B cell (primary cell): ENCODE measurements around the gene SPTBN1. TPM values are rescaled to one million over a fixed set of nuclear protein-coding genes. Genes with fewer than 3 reads are reported as not detected.

Source experiments
- ATAC-seq: fragments of 200-7000 bp; cut with Tn5 transposase; one replicate; pipeline ENCODE4 v1.10.0; 2021; ENCODE audit warnings: low read depth, mild to moderate bottlenecking, moderate number of reproducible peaks, moderate library complexity
- CTCF ChIA-PET: fragments of 350-600 bp; sonication (Branson Sonifier 250); formaldehyde crosslinking; loops from one replicate; lab custom pipeline; 2021; ENCODE audit warnings: antibody characterized with exemption, inconsistent platforms; lab: Charles Lee
- POLR2A ChIA-PET: fragments of 350-600 bp; sonication (Branson Sonifier 250); formaldehyde crosslinking; loops from one replicate; lab custom pipeline; 2021; ENCODE audit warnings: antibody characterized with exemption; lab: Charles Lee
- DNase-seq: peaks from one replicate; pipeline ENCODE4 v3.0.0; 2013
- H2AFZ ChIP-seq: 2 replicates; pipeline ENCODE4 v1.6.1; 2012; ENCODE audit warnings: mild to moderate bottlenecking, low read depth, low read length; ENCODE audit not compliant: insufficient read depth, poor library complexity, severe bottlenecking
- H3K27ac ChIP-seq, 2 donors: 1 replicate in 1 of 2; 2 replicates in 1 of 2; pipeline ENCODE4 v1.5.1; 2012 to 2013; ENCODE audit warnings: low read length in 2 of 2, mild to moderate bottlenecking in 2 of 2, moderate library complexity in 1 of 2
- H3K27me3 ChIP-seq, 4 experiments: fragments of 200-600 bp in 1 of 4; sonication (generic) in 1 of 4; replicated peaks in 1 of 4; 1 replicate in 2 of 4; 2 replicates in 2 of 4; pipeline versions ENCODE4 v1.6.1 to v1.7.0; 2013 to 2016; ENCODE audit warnings: low read length in 3 of 4, mild to moderate bottlenecking in 2 of 4, mixed read lengths in 1 of 4, moderate library complexity in 1 of 4; ENCODE audit not compliant: insufficient read depth in 4 of 4, control insufficient read depth in 3 of 4; ENCODE audit errors: control extremely low read depth in 1 of 4
- H3K36me3 ChIP-seq, 2 experiments: replicated peaks in 1 of 2; 1 replicate in 1 of 2; 2 replicates in 1 of 2; pipeline versions ENCODE4 v1.6.1 to v1.7.1; 2013; ENCODE audit warnings: low read length in 1 of 2; ENCODE audit not compliant: insufficient read depth in 2 of 2, control insufficient read depth in 1 of 2; ENCODE audit errors: control extremely low read depth in 1 of 2, extremely low read depth in 1 of 2
- H3K4me1 ChIP-seq, 2 donors: fragments of 200-600 bp in 1 of 2; sonication (generic) in 1 of 2; 1 replicate in 1 of 2; 2 replicates in 1 of 2; pipeline versions ENCODE4 v1.5.1 to v1.6.1; 2013 to 2017; ENCODE audit warnings: low read length in 2 of 2; ENCODE audit not compliant: control insufficient read depth in 2 of 2, insufficient read depth in 2 of 2
- H3K4me2 ChIP-seq: replicated peaks from 2 replicates; pipeline ENCODE3; 2012; ENCODE audit warnings: mild to moderate bottlenecking, low read depth, low read length; ENCODE audit not compliant: poor library complexity, severe bottlenecking
- H3K4me3 ChIP-seq, 5 experiments: fragments of 200-600 bp in 1 of 5; sonication (generic) in 1 of 5; 1 replicate in 3 of 5; 2 replicates in 2 of 5; pipeline versions ENCODE4 v1.5.1 to v1.7.0; 2011 to 2016; ENCODE audit warnings: low read length in 4 of 5, mild to moderate bottlenecking in 4 of 5, low read depth in 2 of 5, control low read depth in 1 of 5, moderate library complexity in 1 of 5; ENCODE audit not compliant: insufficient read depth in 1 of 5; ENCODE audit errors: control extremely low read depth in 1 of 5, extremely low read depth in 1 of 5
- H3K79me2 ChIP-seq: fragments of 200-600 bp; sonication (generic); one replicate; pipeline ENCODE4 v1.6.0; 2016; ENCODE audit warnings: low read length; ENCODE audit not compliant: control insufficient read depth, insufficient read depth
- H3K9ac ChIP-seq: fragments of 200-600 bp; sonication (generic); 2 replicates; pipeline ENCODE4 v1.6.1; 2017; ENCODE audit warnings: mild to moderate bottlenecking, low read length, moderate library complexity
- H3K9me3 ChIP-seq, 3 donors: one replicate each; pipeline versions ENCODE4 v1.6.1 to v1.7.1; 2013; ENCODE audit warnings: low read length in 2 of 3; ENCODE audit not compliant: control insufficient read depth in 2 of 3, insufficient read depth in 1 of 3; ENCODE audit errors: control extremely low read depth in 1 of 3
- H4K20me1 ChIP-seq: 2 replicates; pipeline ENCODE4 v1.6.0; 2012; ENCODE audit warnings: mild to moderate bottlenecking, low read length; ENCODE audit not compliant: insufficient read depth, control insufficient read depth, poor library complexity, severe bottlenecking
- H3K27ac Mint-ChIP-seq: one replicate; pipeline ENCODE4 v1.8.0; 2021; ENCODE audit warnings: mixed read lengths
- H3K27me3 Mint-ChIP-seq: one replicate; pipeline ENCODE4 v1.8.0; 2021; ENCODE audit warnings: mixed read lengths
- H3K4me1 Mint-ChIP-seq: one replicate; pipeline ENCODE4 v1.8.0; 2021; ENCODE audit warnings: mixed read lengths
- H3K4me3 Mint-ChIP-seq: one replicate; pipeline ENCODE4 v1.8.0; 2021; ENCODE audit warnings: mixed read lengths
- H3K9me3 Mint-ChIP-seq: one replicate; pipeline ENCODE4 v1.8.0; 2022; ENCODE audit warnings: mixed read lengths; ENCODE audit not compliant: insufficient read depth
- EZH2 ChIP-seq: IDR thresholded peaks from 2 replicates; pipeline ENCODE4 v1.6.1; 2012; ENCODE audit warnings: borderline replicate concordance, low read depth, mild to moderate bottlenecking, moderate library complexity, low read length; ENCODE audit not compliant: insufficient read depth, poor library complexity, severe bottlenecking
- WGBS: methylation state at CpG from one replicate; pipeline ENCODE4 v1.1.5; 2013; ENCODE audit warnings: missing lambda C conversion rate; ENCODE audit not compliant: insufficient coverage; 5-methylcytosine and 5-hydroxymethylcytosine counted together
- intact Hi-C: fragments of 100-400 bp; cut with micrococcal nuclease; formaldehyde crosslinking; loops from one replicate; pipeline ENCODE4 v1.10.0; 2022
- polyA plus RNA-seq: library from polyadenylated mRNA; depleted of rRNA; stranded (reverse); fragments of >200 nt; gene quantifications from 2 replicates; pipeline ENCODE4 v1.2.3, GENCODE V29; 2012
- total RNA-seq, 2 donors: library from RNA; stranded (reverse); fragments of 120-200 nt in 1 of 2; gene quantifications; 1 replicate in 1 of 2; 2 replicates in 1 of 2; pipeline versions ENCODE4 v1.2.3 to v1.2.4, GENCODE V29; 2013 to 2022
- TF ChIP-seq, protein P1 (sequence below): fragments of 200-600 bp; IDR thresholded peaks from one replicate; pipeline ENCODE4 v1.8.0; 2022; ENCODE audit warnings: antibody characterized with exemption, mild to moderate bottlenecking

The SPTBN1 gene
- total and polyA plus RNA-seq, 2 donors (not counting 1 experiment from before 2014, with no cell fraction given): 43.7 to 144 TPM

DNA sequence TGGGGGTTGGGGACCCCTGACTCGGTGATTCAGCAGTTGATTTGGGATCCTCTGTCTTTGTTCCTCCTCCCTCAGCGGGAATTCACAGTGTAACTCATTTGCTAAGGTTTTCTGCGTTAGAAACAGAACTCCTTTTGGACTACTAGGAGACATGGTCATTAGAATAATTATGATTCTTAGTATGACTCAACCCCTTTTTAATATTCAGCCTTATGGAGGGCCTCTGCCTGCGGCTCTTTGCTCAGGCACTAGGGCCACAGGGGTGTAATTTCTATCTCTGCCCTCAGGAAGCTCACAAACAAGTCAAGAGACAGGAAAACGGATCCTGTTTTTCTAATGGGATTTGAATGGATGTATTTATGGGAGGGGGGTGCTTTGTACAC, 117.4 kb downstream of the SPTBN1 start:
- H3K36me3 ChIP-seq: peaks cover 0 to 8% of the 10 kb centered on the region in 2 experiments
- H4K20me1 ChIP-seq: no peaks in the 10 kb centered on the region
- H3K9me3 ChIP-seq: no peaks in the 10 kb centered on the region
- ATAC-seq: no peak
- Mint-ChIP-seq H3K4me3 (peak overlapping the region; percentile 79), H3K27ac (peak overlapping the region; percentile 97), H3K4me1 (peaks cover 96% of the 10 kb centered on the region), H3K27me3 (no peaks in the 10 kb centered on the region), H3K9me3 (no peaks in the 10 kb centered on the region)
- H3K4me3 ChIP-seq: peak overlapping the region in 1 of 5 experiments; percentile 25
- peaks cover 88% of the 10 kb centered on the region for H3K79me2 ChIP-seq
- peak overlapping the region; percentile 77 for H3K4me2 ChIP-seq
- TF ChIP-seq, protein P1, sequence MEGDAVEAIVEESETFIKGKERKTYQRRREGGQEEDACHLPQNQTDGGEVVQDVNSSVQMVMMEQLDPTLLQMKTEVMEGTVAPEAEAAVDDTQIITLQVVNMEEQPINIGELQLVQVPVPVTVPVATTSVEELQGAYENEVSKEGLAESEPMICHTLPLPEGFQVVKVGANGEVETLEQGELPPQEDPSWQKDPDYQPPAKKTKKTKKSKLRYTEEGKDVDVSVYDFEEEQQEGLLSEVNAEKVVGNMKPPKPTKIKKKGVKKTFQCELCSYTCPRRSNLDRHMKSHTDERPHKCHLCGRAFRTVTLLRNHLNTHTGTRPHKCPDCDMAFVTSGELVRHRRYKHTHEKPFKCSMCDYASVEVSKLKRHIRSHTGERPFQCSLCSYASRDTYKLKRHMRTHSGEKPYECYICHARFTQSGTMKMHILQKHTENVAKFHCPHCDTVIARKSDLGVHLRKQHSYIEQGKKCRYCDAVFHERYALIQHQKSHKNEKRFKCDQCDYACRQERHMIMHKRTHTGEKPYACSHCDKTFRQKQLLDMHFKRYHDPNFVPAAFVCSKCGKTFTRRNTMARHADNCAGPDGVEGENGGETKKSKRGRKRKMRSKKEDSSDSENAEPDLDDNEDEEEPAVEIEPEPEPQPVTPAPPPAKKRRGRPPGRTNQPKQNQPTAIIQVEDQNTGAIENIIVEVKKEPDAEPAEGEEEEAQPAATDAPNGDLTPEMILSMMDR: no peak
- TF ChIP-seq EZH2: no peak
- peaks cover 94 to 95% of the 10 kb centered on the region in 2 donors for H3K4me1 ChIP-seq
- no peak overlapping the region for H2AFZ ChIP-seq
- DNase-seq: no peak
- ChIA-PET CTCF (interaction anchor here (1.3 to 5.8 kb wide), 4 partner anchors 8 to 50 kb away, joined by 4 to 48 read pairs (median 8); no protein-coding TSS in a partner anchor), POLR2A (interaction anchor here (1.0 to 2.7 kb wide), 2 partner anchors 11 to 15 kb away, joined by 4 to 26 read pairs; no protein-coding TSS in a partner anchor)
- WGBS: 75% methylated on average over 1 of the region's 5 CpGs
- H3K9ac ChIP-seq: peak overlapping the region; percentile 49
- peak overlapping the region; percentile 92 to 93 for H3K27ac ChIP-seq
- no peaks in the 10 kb centered on the region for H3K27me3 ChIP-seq
- intact Hi-C loops: loop anchor here (5.0 to 10.0 kb wide), 3 partner anchors 479 to 1041 kb away; partner anchors contain the start of genes CLHC1, PPP4R3B, RPS27A and RTN4
